ENCODE measurements around the gene PPFIA1.

DNA sequence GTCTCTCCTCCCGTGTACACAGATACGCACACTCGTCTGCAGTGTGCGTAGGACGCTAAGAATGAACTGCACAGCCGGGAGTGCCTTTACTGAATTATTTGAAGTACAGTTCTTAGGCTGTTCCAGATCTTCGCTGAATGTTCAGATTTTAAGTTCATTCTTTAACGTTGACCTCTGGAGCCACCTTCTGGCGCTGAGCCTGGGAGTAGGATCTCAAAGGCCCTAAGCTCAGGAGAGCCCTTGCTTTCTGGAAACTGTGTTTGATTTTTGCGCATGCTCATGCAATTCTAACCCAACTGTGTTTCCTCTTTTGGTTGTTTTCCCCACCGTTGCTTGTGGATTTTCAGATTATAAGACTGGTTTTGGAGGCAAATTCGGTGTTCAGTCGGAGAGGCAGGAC lies 150.6 kb downstream of the PPFIA1 start:
- TF ChIP-seq, protein P1, sequence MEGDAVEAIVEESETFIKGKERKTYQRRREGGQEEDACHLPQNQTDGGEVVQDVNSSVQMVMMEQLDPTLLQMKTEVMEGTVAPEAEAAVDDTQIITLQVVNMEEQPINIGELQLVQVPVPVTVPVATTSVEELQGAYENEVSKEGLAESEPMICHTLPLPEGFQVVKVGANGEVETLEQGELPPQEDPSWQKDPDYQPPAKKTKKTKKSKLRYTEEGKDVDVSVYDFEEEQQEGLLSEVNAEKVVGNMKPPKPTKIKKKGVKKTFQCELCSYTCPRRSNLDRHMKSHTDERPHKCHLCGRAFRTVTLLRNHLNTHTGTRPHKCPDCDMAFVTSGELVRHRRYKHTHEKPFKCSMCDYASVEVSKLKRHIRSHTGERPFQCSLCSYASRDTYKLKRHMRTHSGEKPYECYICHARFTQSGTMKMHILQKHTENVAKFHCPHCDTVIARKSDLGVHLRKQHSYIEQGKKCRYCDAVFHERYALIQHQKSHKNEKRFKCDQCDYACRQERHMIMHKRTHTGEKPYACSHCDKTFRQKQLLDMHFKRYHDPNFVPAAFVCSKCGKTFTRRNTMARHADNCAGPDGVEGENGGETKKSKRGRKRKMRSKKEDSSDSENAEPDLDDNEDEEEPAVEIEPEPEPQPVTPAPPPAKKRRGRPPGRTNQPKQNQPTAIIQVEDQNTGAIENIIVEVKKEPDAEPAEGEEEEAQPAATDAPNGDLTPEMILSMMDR (IDR thresholded peaks at IDR 0.05; ENCODE audit: insufficient read depth, low read length, poor library complexity, severe bottlenecking) = no peak
- no peak for TF ChIP-seq EZH2phosphoT487 (conservative IDR thresholded peaks at IDR 0.05; ENCODE audit: low read length)
